Measurements from ENCODE around the gene COBL.
"Not testable (repeated sequence)": the region's sequence is repeated elsewhere in the genome, so short reads cannot be mapped to it uniquely, and the experiment has no call there.

The COBL gene

GRCh38 chr7:51016546-51016945 lies 300.1 kb downstream of the COBL start:
- DNase-seq = no peak

GRCh38 chr7:51015581-51015980 lies 301.0 kb downstream of the COBL start:
- no peak for DNase-seq

GRCh38 chr7:51014811-51015210 lies 301.8 kb downstream of the COBL start:
- no peak for DNase-seq

GRCh38 chr7:51013861-51014511 lies 302.6 kb downstream of the COBL start:
- no peak for DNase-seq

GRCh38 chr7:51013218-51013786 lies 303.3 kb downstream of the COBL start:
- no peak for DNase-seq

- DNase-seq = no peak
Observed at GRCh38 chr7:51012569-51013217, 303.9 kb downstream of the COBL start.

GRCh38 chr7:51011710-51012350 lies 304.8 kb downstream of the COBL start:
- no peak for DNase-seq

GRCh38 chr7:51010534-51010933 lies 306.1 kb downstream of the COBL start:
- DNase-seq = no peak

GRCh38 chr7:51009716-51010496 lies 306.7 kb downstream of the COBL start:
- no peak for DNase-seq

GRCh38 chr7:51007551-51008505 lies 308.8 kb downstream of the COBL start:
- no peak for DNase-seq

GRCh38 chr7:51006483-51007235 lies 309.9 kb downstream of the COBL start:
- no peak for DNase-seq

- DNase-seq = no peak
Observed at GRCh38 chr7:51005074-51005473, 311.5 kb downstream of the COBL start.

- DNase-seq = no peak
Observed at GRCh38 chr7:51000956-51001355, 315.7 kb downstream of the COBL start.

GRCh38 chr7:50994753-50995319 lies 321.8 kb downstream of the COBL start:
- DNase-seq = peak; percentile 27

- DNase-seq = not testable (repeated sequence)
Observed at GRCh38 chr7:50990214-50990613, 326.4 kb downstream of the COBL start.

GRCh38 chr7:50988988-50989387 lies 327.6 kb downstream of the COBL start:
- no peak for DNase-seq

- DNase-seq = no peak
Observed at GRCh38 chr7:50988465-50988864, 328.1 kb downstream of the COBL start.

GRCh38 chr7:50985096-50985495 lies 331.5 kb downstream of the COBL start:
- DNase-seq = no peak

- no peak for DNase-seq
Observed at GRCh38 chr7:50983850-50984249, 332.8 kb downstream of the COBL start.

GRCh38 chr7:50982626-50983025 lies 334.0 kb downstream of the COBL start:
- DNase-seq = no peak

GRCh38 chr7:50981743-50982142 lies 334.9 kb downstream of the COBL start:
- no peak for DNase-seq
